Choroid plexus epithelial cell (primary cell): ENCODE results near the gene CACNA1F.

Experiments used
- DNase-seq: peaks from one replicate; pipeline ENCODE4 v3.0.0-alpha.2; 2010; ENCODE audit warnings: low read depth
- H3K4me3 ChIP-seq: 2 replicates; pipeline ENCODE4 v1.5.1; 2011; ENCODE audit warnings: low read depth, mild to moderate bottlenecking, control low read depth, low read length, moderate library complexity
- TF ChIP-seq, protein P1 (sequence below): conservative IDR thresholded peaks from 2 replicates; pipeline ENCODE4 v1.5.1; 2011; ENCODE audit warnings: low read depth, mild to moderate bottlenecking, control low read depth, inconsistent platforms, low read length, moderate library complexity

Gene CACNA1F

DNA sequence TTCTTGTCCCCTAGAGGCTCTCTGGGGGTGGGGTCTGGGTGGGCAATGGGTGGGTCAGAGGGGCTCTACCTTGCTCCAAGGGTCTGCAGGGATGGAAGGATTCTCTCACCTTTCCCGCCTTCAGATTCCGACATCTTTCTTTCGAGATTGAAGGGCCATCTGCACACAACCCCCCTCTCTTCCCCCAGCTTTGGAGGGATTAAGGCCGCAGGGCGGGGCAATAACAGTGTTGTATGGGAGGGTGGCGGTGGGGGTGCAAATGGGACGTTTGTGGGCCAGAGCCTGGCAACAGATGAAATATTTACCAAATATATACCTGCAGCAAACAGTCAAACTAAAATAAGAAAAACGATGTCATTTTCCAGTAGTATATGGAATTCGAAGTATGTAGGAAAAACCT, at the start of gene CACNA1F:
CACNA1F (minus strand) TSS at position 165 of the 400 bp plus-strand sequence; CDS start at position 134, 31 bp downstream.
- H3K4me3 ChIP-seq: peak within 1 kb of the TSS; percentile 20
- no peak for DNase-seq
- TF ChIP-seq, protein P1, sequence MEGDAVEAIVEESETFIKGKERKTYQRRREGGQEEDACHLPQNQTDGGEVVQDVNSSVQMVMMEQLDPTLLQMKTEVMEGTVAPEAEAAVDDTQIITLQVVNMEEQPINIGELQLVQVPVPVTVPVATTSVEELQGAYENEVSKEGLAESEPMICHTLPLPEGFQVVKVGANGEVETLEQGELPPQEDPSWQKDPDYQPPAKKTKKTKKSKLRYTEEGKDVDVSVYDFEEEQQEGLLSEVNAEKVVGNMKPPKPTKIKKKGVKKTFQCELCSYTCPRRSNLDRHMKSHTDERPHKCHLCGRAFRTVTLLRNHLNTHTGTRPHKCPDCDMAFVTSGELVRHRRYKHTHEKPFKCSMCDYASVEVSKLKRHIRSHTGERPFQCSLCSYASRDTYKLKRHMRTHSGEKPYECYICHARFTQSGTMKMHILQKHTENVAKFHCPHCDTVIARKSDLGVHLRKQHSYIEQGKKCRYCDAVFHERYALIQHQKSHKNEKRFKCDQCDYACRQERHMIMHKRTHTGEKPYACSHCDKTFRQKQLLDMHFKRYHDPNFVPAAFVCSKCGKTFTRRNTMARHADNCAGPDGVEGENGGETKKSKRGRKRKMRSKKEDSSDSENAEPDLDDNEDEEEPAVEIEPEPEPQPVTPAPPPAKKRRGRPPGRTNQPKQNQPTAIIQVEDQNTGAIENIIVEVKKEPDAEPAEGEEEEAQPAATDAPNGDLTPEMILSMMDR: no peak

DNA sequence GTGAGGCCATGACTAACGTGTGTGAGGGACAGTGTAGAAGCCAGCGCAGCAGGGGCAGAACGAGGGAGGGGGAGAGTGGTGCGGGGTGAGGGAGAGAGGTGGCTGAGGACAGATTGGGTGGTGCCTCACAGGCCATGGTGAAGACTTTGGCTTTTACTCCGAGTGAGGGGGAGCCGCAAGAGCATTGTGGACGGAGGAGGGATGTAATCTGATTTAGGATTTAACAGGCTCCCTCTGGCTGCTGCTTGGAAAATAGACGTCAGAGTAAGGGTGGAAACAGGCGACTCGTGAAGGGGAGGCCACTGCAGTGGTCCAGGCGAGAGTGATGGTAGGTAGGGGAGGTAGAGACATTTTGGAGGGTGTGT, 49.5 kb upstream of the CACNA1F start:
- no peak overlapping the region for H3K4me3 ChIP-seq
- peak; percentile 43 for DNase-seq
- TF ChIP-seq, protein P1: peak; percentile 53

DNA sequence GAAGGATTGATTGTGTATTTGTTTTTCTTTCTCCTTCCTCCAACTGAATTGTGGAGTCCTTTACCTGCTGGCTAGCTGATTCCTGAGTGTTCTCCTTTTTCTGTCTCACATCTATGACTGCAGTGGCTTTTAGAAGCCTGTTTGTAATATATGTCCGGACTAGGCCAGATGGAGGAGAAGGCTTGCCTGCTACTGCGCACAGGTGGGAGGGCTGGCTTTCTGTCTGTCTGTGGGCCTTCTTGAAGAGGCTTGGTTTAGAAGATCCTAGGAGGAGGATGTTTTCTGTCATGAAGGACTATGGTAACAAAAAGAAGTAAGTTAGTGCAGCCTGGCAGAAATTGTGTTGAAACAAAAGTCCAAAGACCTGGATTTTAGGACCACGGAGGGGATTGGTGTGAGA, 44.9 kb upstream of the CACNA1F start:
- H3K4me3 ChIP-seq: no peak overlapping the region
- no peak for DNase-seq
- TF ChIP-seq, protein P1: no peak

DNA sequence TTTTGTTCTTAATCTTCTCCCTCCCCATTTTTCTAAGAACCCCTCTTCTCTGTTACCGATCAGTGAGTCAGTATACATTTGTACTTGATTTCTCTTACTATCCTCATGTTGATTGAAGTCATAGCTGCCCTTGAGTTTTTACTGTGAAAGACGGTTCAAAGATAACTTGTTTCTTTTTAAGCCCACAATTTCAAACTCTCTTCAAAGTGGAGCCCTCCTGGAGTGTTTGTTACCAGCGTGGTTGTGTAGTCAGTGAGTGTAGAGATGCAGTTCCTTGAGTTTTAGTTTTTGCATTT, 44.3 kb upstream of the CACNA1F start:
- TF ChIP-seq, protein P1: no peak
- DNase-seq: no peak
- no peak overlapping the region for H3K4me3 ChIP-seq

DNA sequence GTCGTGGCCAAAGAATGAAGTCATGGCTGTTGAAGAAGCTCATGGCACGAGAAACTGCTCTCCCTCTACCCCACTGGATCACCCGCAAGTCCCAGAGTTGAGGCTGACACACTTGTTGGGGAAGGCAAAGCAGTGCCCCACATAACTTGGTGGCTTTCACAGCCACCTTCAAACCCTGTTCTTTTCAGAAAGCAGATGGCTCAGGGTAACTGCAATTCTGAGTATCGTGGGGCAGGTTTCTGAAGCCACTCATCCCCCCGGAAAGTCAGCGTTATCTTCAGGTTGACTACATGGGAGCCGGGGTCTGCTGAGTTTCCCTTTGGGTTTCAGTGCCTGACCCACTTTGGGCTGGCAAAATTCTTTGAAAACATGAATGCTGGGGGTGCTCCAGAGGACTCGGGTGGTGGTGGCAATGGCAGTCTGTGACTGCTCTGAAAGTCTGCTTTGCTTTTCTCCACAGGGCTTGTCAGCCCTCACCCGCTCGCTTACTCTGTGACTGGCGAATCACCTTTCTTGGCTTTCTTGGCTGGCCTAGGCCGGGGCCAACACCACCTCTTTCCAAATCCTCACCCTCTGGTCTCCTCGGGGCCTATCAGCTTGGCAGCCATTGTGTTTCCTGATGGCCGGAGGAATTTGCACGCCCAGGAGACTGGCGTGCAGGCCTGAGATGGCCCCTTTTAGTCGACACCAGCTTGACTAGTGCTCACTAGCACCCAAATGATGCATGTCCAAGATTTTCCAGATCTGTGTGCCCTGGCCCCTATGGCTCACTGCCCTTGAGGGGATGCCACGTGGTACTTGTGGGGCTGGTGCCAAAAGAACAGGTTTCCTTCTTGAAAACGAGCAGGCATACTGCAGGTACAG, 43.8 kb upstream of the CACNA1F start:
- no peak for DNase-seq

DNA sequence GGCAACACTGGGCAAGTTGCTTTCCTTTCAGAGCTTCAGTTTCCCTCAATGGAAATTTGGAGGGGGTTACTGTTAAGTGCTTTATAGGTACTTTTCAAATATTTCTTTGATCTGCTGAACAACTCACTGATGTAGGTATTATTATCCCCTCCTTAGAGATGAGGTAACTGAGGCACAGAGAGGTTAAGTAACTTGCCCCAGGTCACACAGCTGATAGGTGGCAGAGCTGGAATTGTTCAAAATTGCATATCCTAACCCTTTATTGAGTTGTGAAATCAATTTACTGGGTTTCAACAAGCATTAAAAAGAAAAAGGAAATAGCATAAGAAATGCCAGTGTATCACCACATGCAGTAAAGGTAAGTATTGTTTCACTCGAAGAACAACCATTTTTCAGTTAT, 43.1 kb upstream of the CACNA1F start:
- H3K4me3 ChIP-seq: no peak overlapping the region
- no peak for DNase-seq
- TF ChIP-seq, protein P1: no peak

More for the DNA sequence above, 43.8 kb upstream of the CACNA1F start:
- no peak overlapping the region for H3K4me3 ChIP-seq
- TF ChIP-seq, protein P1: no peak

DNA sequence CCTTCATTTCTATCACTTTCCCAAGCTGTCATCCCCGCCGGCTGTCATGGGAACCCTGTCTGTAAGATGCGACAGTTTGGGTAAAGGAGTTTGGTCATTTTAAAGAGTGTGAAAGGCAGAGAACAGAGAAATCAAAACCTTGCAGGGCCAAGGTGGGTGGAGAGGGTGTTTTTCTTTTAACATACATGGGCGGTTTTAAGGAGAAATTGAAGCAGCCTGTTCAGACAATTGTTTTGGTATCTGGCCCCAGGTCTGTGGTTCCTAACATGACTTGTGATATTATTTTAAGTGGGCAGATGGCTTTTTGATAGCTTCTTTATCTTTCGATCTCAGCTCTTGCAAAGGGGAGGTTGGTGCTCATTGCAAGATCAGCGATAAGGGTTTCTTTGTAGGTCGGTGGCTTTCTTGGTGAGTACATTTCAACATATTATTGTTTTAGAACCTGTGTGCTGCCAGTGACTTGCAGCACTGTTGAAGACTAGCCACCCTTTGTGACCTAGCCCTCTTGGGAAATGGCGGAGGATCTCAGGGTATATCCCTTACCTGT, 40.1 kb upstream of the CACNA1F start:
- no peak for DNase-seq
- TF ChIP-seq, protein P1: no peak
- no peak overlapping the region for H3K4me3 ChIP-seq
